Measurements from ENCODE around the gene PRR3. TPM values are rescaled to one million over a fixed set of nuclear protein-coding genes. Genes with fewer than 3 reads are reported as not detected.
A peak's percentile ranks its signal among the peaks of the same experiment; 100 is the strongest.

The PRR3 gene
- total and polyA plus RNA-seq, 2 of the 4 experiments (the other 2 are of a cell fraction) = 7.2 to 17.3 TPM

DNA sequence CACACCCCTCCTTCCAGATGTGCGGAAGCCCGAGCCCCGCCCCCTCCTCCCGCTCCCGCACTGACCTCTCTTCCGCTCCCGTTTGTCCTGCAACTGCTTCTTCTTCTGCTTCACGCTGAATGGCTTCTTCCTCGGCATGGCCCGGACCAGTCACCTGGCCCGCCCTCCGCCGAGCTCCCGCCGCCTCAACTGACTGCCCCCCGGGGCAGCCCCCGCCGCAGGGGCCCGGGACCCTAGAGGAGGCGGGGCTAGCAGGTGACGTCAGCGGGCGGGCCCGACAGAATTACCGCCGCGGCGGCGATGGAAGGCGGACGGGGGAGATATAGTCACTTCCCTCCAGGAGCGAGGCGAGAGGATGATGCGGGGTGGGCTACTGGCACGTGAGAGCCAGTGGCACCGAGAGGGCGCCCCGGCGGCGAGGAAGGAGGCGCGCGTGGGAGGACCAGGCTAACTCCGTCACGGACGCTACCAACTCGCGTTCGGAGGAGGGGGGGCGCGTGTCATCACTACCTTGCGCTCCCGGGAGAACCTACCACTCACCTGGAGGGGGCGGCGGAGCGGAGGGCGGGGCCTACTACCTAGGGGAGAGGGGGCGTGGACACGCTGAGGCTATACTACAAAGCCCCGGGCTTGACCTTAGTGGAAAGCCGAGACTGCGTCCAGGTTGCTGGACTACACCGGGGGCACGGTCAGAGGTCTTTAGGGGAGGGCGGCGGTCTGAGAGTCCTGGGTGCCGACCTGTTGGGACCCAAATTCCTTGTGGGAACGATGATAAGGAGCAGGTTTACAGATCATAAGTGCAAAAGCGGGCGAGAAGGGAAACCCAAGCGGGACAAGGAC, 809 bp upstream of the PRR3 start, which contains the start of gene GNL1:
Gene GNL1 (minus strand): TSS at position 424 of the 840 bp plus-strand sequence. CDS start 286 bp downstream, at position 138.
- Histone ChIP-seq H2BK15ac (ENCODE audit: low read depth, low read length) (peak within 1 kb of the TSS; percentile 64; the same call in 1 of the 3 replicates), H3K4me2 (ENCODE audit: low read depth, low read length) (peak within 1 kb of the TSS; percentile 96), H3K79me1 (ENCODE audit: low read depth in 1 of 2, low read length in 2 of 2) (peaks cover 12 to 73% of the 10 kb centered on the region in 2 experiments), H2AFZ (replicated peaks; ENCODE audit: low read length, poor library complexity) (peak within 1 kb of the TSS; percentile 97), H4K20me1 (ENCODE audit: insufficient read depth, low read length) (peaks cover 2% of the 10 kb centered on the region; the same call in 1 of the 2 replicates), H3K14ac (replicated peaks; ENCODE audit: low read depth, low read length) (peak within 1 kb of the TSS; percentile 95), H3K27ac (ENCODE audit: insufficient read depth, low read length) (peak within 1 kb of the TSS; percentile 96), H3K27me3 (ENCODE audit: control insufficient read depth, insufficient read depth, low read length) (no peaks in the 10 kb centered on the region), H3K4me3 (ENCODE audit: insufficient read depth, low read depth, low read length) (peak within 1 kb of the TSS; percentile 94), H3K23ac (ENCODE audit: low read depth, low read length) (peak within 1 kb of the TSS; percentile 84), H3K9me3 (ENCODE audit: control insufficient read depth, insufficient read depth, low read length) (no peaks in the 10 kb centered on the region), H3K9ac (ENCODE audit: low read depth, low read length) (peak within 1 kb of the TSS; percentile 97), H2BK120ac (ENCODE audit: low read depth, low read length) (peak within 1 kb of the TSS; percentile 84), H2BK20ac (ENCODE audit: low read depth, low read length) (0 out of 2 replicates have a peak within 1 kb of the TSS, but pooled peaks have one; percentile 22), H2AK9ac (replicated peaks; ENCODE audit: low read depth, low read length, poor library complexity) (peak within 1 kb of the TSS; percentile 98), H3K4me1 (ENCODE audit: control insufficient read depth, insufficient read depth, low read length) (peaks cover 2% of the 10 kb centered on the region), H2BK5ac (ENCODE audit: low read depth, low read length, poor library complexity, severe bottlenecking) (peak within 1 kb of the TSS; percentile 88), H3K4ac (ENCODE audit: low read depth, low read length) (peak within 1 kb of the TSS; percentile 98), H4K8ac (ENCODE audit: low read depth in 2 of 2, low read length in 2 of 2) (peak within 1 kb of the TSS; percentile 71 to 98), H3K36me3 (ENCODE audit: control insufficient read depth, insufficient read depth, low read length) (peaks cover 25% of the 10 kb centered on the region), H2AK5ac (ENCODE audit: low read depth, low read length) (peak within 1 kb of the TSS; percentile 87), H4K5ac (ENCODE audit: low read depth, low read length) (peak within 1 kb of the TSS; percentile 98), H3K18ac (ENCODE audit: low read depth, low read length) (peak within 1 kb of the TSS; percentile 79), H3K9me1 (ENCODE audit: insufficient read depth, low read length) (peaks cover 6% of the 10 kb centered on the region; the same call in 1 of the 2 replicates), H3K56ac (ENCODE audit: extremely low read depth, insufficient read depth, low read length) (peak within 1 kb of the TSS; percentile 88), H4K91ac (ENCODE audit: insufficient read depth, low read depth, low read length) (peak within 1 kb of the TSS; percentile 91)
- ChIA-PET POLR2A (ENCODE audit: unreplicated experiment) (interaction anchor here (0.6 kb wide), 1 partner anchor 9 kb away, joined by 6 read pairs; no protein-coding TSS in a partner anchor), CTCF (interaction anchor here (1.7 kb wide), 1 partner anchor 11 kb away, joined by 8 read pairs; no protein-coding TSS in a partner anchor)
- dilution Hi-C loops (cut with HindIII; ENCODE audit: low sequenced_read_pairs, unreplicated experiment) = no loop called here
- ATAC-seq (ENCODE audit: low read depth) = peak; percentile 72
- intact Hi-C loops (cut with micrococcal nuclease) = no loop called here
- no peak for TF ChIP-seq RCOR1 (IDR thresholded peaks at IDR 0.05; ENCODE audit: insufficient replicate concordance, low read length)
- peak; percentile 83 for TF ChIP-seq POLR2A (IDR thresholded peaks at IDR 0.05; ENCODE audit: low read depth, low read length)
- 0 out of 2 replicates have a peak, but pooled peaks have one; percentile 2 for TF ChIP-seq FOS (IDR thresholded peaks at IDR 0.05; ENCODE audit: low read depth, low read length)
- TF ChIP-seq MAFK (IDR thresholded peaks at IDR 0.05; ENCODE audit: low read depth, low read length) = no peak
- TF ChIP-seq CEBPB (IDR thresholded peaks at IDR 0.05; ENCODE audit: low read depth, low read length) = peak; percentile 27; the same call in 1 of the 2 replicates
- TF ChIP-seq, protein P1, sequence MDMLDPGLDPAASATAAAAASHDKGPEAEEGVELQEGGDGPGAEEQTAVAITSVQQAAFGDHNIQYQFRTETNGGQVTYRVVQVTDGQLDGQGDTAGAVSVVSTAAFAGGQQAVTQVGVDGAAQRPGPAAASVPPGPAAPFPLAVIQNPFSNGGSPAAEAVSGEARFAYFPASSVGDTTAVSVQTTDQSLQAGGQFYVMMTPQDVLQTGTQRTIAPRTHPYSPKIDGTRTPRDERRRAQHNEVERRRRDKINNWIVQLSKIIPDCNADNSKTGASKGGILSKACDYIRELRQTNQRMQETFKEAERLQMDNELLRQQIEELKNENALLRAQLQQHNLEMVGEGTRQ (IDR thresholded peaks at IDR 0.05; ENCODE audit: low read depth, low read length) = peak; percentile 41
- TF ChIP-seq RFX5 (IDR thresholded peaks at IDR 0.05; ENCODE audit: low read depth, low read length) = no peak
- TF ChIP-seq BHLHE40 (IDR thresholded peaks at IDR 0.05; ENCODE audit: low read depth, low read length) = peak; percentile 99
- TF ChIP-seq MXI1 (IDR thresholded peaks at IDR 0.05; ENCODE audit: borderline replicate concordance, low read depth, low read length) = no peak; the same call in 1 of the 2 replicates
- TF ChIP-seq MAZ (IDR thresholded peaks at IDR 0.05; ENCODE audit: borderline replicate concordance, low read depth, low read length) = peak; percentile 83; the same call in 1 of the 2 replicates
- no peak for TF ChIP-seq NFE2L2 (IDR thresholded peaks at IDR 0.05; ENCODE audit: low read depth, low read length)
- TF ChIP-seq, protein P2, sequence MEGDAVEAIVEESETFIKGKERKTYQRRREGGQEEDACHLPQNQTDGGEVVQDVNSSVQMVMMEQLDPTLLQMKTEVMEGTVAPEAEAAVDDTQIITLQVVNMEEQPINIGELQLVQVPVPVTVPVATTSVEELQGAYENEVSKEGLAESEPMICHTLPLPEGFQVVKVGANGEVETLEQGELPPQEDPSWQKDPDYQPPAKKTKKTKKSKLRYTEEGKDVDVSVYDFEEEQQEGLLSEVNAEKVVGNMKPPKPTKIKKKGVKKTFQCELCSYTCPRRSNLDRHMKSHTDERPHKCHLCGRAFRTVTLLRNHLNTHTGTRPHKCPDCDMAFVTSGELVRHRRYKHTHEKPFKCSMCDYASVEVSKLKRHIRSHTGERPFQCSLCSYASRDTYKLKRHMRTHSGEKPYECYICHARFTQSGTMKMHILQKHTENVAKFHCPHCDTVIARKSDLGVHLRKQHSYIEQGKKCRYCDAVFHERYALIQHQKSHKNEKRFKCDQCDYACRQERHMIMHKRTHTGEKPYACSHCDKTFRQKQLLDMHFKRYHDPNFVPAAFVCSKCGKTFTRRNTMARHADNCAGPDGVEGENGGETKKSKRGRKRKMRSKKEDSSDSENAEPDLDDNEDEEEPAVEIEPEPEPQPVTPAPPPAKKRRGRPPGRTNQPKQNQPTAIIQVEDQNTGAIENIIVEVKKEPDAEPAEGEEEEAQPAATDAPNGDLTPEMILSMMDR (conservative IDR thresholded peaks at IDR 0.05; ENCODE audit: low read depth, low read length) = no peak
- peak; percentile 85 for DNase-seq
- 0% methylated on average over 20 of the region's 71 CpGs; no CpG with 5 or more reads in 1 of the 2 experiments for WGBS, 2 experiments (ENCODE audit: extremely low coverage in 2 of 2, insufficient read length in 1 of 2)
- in situ Hi-C loops (cut with MboI; ENCODE audit: low sequenced_read_pairs) = no loop called here
- no TSS peak for BruUV-seq (replicated peaks)
